ENCODE results near the gene PP2D1. TPM values are rescaled to one million over a fixed set of nuclear protein-coding genes. Genes with fewer than 3 reads are reported as not detected.

PP2D1 gene
- total RNA-seq, 1 experiment from 2014 or later: not detected

- ChIA-PET POLR2A (no interaction called here), CTCF (no interaction called here)
- intact Hi-C loops (cut with micrococcal nuclease; ENCODE audit: unreplicated experiment): no loop called here
- TF ChIP-seq TCF7L2 (IDR thresholded peaks at IDR 0.05; ENCODE audit: low read depth, low read length) (no peak), REST (IDR thresholded peaks at IDR 0.05; ENCODE audit: insufficient read depth in 1 of 2, low read depth in 2 of 2, low read length in 1 of 2) (no peak), POLR2AphosphoS5 (IDR thresholded peaks at IDR 0.05; ENCODE audit: low read depth, low read length) (no peak), CTCF (IDR thresholded peaks at IDR 0.05) (no peak), SIN3A (IDR thresholded peaks at IDR 0.05; ENCODE audit: borderline replicate concordance, insufficient read depth, low read depth, low read length) (no peak)
- H3K27ac ChIP-seq (ENCODE audit: low read length): no peak overlapping the region
- no peak overlapping the region for H3K4me3 ChIP-seq (ENCODE audit: low read depth in 2 of 2, low read length in 2 of 2)
- H3K9me3 ChIP-seq (ENCODE audit: control insufficient read depth, insufficient read depth, low read depth, low read length): no peaks in the 10 kb centered on the region
- ATAC-seq (no peak; the same call in 1 of the 2 replicates), DNase-seq (ENCODE audit: low read depth, low spot score) (no peak)
- H3K4me1 ChIP-seq (ENCODE audit: control insufficient read depth, insufficient read depth, low read length): no peaks in the 10 kb centered on the region
- BruUV-seq (replicated peaks): no TSS peak
- in situ Hi-C loops (cut with HindIII; ENCODE audit: low pct_unique_long_range_greater_than_20kb, low sequenced_read_pairs): no loop called here
- peaks cover 9% of the 10 kb centered on the region for H3K36me3 ChIP-seq (ENCODE audit: control insufficient read depth, insufficient read depth, low read length)
- no peaks in the 10 kb centered on the region for H3K27me3 ChIP-seq (ENCODE audit: control insufficient read depth, insufficient read depth, low read length)
Observed at GRCh38 chr3:19972054-19972453, 40.0 kb downstream of the PP2D1 start.

- Histone ChIP-seq H3K9me3 (ENCODE audit: control insufficient read depth, insufficient read depth, low read depth, low read length) (no peaks in the 10 kb centered on the region), H3K4me1 (ENCODE audit: control insufficient read depth, insufficient read depth, low read length) (no peaks in the 10 kb centered on the region), H3K4me3 (ENCODE audit: low read depth in 2 of 2, low read length in 2 of 2) (no peak overlapping the region), H3K36me3 (ENCODE audit: control insufficient read depth, insufficient read depth, low read length) (0 out of 2 replicates have a peak, but pooled peaks cover 2% of the 10 kb centered on the region), H3K27me3 (ENCODE audit: control insufficient read depth, insufficient read depth, low read length) (no peaks in the 10 kb centered on the region), H3K27ac (ENCODE audit: low read length) (no peak overlapping the region)
- CTCF ChIA-PET: no interaction called here
- POLR2A ChIA-PET: no interaction called here
- no peak for DNase-seq (ENCODE audit: low read depth, low spot score)
- no peak for TF ChIP-seq TCF7L2 (IDR thresholded peaks at IDR 0.05; ENCODE audit: low read depth, low read length)
- TF ChIP-seq SIN3A (IDR thresholded peaks at IDR 0.05; ENCODE audit: borderline replicate concordance, insufficient read depth, low read depth, low read length): no peak
- TF ChIP-seq POLR2AphosphoS5 (IDR thresholded peaks at IDR 0.05; ENCODE audit: low read depth, low read length): no peak
- no peak for TF ChIP-seq CTCF (IDR thresholded peaks at IDR 0.05)
- TF ChIP-seq REST (IDR thresholded peaks at IDR 0.05; ENCODE audit: insufficient read depth in 1 of 2, low read depth in 2 of 2, low read length in 1 of 2): no peak
- in situ Hi-C loops (cut with HindIII; ENCODE audit: low pct_unique_long_range_greater_than_20kb, low sequenced_read_pairs) (no loop called here), intact Hi-C loops (cut with micrococcal nuclease; ENCODE audit: unreplicated experiment) (no loop called here)
- BruUV-seq (replicated peaks): no TSS peak
- no peak for ATAC-seq
Observed at GRCh38 chr3:19970327-19970726, 41.7 kb downstream of the PP2D1 start.
